Ureter (tissue), 1 donor: ENCODE results near the gene AACS. TPM values are rescaled to one million over a fixed set of nuclear protein-coding genes. Genes with fewer than 3 reads are reported as not detected.
"Not testable (repeated sequence)": the region's sequence is repeated elsewhere in the genome, so short reads cannot be mapped to it uniquely, and the experiment has no call there.

Experiments used
- DNase-seq: peaks from one replicate; pipeline ENCODE4 v3.0.0-alpha.2; 2020; ENCODE audit warnings: low spot score
- total RNA-seq: library from RNA; stranded (reverse); gene quantifications from one replicate; pipeline ENCODE4 v1.2.4, GENCODE V29; 2023
- donor health status: DM: yes; HTN: yes; CAD: no.

AACS gene
- total RNA-seq, 1 donor from 2014 or later, result 31.4 TPM

DNA sequence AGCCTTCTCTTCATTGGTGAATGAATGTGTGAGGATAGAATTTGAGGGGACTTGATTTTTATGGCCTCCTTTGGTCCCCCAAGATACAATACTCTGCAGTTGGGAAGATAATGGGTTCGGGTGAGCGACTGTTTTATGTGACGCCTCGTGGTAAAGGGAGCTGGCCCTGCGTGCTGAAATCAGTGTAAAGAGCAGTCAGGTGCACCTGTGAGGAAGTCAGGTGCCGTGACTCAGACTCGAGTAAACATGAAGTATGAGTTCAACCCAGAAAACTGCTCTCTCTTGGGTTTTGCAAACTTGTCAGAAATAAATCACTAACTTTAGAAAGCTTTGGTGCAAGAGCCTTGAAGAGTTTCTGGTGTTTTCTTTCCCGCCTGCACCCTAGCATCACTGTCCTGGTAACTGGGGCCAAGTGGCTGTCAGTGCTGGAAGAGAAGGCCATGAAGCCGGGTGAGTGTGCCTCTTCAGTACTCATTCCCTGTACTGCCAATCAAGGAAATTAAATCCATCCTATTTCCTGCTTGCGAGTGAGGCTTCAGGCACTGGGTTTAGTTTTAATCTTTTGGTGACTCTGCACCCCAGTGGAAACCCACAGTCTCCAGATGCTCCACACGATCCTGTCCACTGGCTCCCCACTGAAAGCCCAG is 59.2 kb downstream of the AACS start:
- DNase-seq, result no peak

DNA sequence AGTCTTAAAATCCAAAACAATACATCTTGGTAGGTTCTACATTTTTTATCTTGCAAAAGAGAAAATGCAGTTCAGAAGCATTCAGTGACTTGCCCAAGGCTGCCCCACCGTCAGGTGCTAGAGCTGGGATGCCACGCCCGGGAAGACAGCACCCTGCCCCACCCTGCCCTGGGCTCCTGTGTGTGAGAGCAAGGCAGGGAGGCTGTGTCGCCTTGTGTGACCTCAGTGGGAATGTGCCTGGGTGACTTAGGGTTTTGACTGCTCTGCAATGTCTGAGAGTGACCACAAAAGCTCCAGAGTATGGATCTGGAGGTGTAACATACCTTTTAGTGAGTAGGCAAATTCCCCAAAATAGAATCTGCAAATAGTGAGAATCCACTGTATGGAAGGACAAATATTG is 60.0 kb downstream of the AACS start:
- no peak for DNase-seq

DNA sequence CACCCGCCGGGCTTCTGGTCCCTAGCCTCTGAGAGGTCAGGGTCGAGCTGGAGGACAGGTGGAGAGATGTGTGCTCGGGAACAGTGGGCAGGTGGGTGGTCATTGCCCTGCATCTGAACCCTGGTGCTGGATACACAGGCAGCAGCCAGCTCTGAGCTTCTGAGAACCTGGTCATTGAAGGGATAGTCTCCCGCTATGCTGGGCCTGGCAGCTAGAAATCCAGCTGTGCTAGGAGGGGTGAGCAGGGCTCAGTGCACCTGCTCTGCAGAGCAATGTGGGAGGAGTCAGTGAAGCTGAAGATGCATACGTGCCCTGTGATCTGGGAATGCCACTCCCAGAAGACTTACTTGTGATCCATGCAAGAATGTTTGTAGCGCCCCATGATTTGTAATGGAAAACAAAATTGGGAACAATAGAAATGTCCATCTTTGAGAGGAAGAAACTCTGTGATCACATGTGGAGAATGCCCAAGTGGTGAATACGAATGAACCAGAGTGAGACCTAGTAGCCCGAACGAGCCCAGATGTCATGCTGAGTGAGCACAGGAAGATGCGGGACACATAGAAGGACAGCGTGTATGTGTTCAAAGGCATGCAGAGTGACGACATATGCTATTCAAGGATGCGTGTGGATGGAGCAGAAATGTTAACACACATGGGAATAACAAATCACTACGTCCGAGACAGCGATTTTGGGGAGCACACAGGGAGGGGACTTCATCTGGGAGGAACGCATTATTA is 63.4 kb downstream of the AACS start:
- no peak for DNase-seq

DNA sequence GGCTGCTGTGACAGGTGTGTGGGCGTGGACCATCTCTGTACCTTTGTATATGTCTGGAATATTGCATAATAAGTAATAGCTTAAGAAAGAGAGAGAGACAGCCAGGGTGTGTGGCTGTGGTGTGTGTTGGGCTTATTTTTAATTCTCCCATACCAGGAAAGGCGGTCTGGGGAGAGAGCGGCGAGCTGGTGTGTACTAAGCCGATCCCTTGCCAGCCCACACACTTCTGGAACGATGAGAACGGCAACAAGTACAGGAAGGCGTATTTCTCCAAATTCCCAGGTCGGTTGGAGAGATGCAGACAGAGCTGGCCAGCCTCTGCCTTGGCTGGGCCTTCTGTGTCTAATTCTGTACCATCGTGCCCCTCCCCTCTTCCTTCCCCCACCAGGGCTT is 63.9 kb downstream of the AACS start:
- no peak for DNase-seq

DNA sequence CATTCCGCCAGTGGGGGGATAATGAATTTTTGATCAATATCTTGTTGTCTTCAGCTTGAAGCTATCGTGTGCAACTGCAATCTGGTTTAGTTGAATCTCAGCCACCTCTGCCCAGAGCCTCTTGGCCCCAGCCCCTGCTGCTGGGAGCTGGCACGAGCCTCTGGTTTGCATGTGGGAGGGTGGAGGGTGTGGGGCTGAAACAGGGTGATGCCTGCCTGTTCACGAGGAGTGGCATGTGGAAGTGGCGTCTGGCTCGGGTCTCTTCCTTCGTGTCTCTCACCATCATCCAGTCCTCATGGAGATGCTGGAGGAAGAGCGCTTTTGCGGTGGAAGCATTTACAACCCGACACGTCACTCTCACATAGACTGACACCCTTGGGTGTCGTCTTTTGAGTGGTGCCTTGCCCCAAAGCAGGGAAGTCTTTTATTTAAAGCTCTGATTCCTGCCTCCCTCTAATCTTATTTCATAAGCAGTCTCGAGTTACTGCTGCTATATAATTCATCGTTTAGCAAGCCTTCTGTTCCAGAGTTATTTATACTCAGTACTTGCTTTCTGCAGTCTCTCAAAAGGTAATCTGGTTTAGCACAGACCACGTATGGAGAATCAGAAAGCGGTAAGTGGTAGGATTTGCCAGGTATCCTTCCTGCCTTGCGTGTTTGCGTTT is 64.5 kb downstream of the AACS start:
- no peak for DNase-seq

DNA sequence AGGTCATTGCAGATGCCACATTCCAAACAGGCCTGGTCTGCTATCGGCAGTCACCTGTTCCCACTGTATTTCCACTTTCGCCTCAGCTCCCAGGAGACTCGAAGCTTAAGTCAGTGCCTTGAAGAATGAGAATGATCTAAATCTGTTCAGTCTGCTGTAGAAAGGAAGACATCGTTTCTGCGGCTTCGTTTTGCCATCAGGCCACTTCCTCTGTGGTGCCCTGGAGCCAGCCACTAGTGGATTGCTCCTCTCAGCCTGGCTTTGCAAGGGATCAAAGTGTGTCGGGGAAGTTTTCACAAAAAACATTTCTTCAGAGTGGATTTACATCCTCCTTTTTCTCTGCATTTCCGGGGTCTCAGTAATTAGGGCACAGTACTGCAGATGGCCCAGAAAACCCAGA is 66.7 kb downstream of the AACS start:
- DNase-seq, result no peak

DNA sequence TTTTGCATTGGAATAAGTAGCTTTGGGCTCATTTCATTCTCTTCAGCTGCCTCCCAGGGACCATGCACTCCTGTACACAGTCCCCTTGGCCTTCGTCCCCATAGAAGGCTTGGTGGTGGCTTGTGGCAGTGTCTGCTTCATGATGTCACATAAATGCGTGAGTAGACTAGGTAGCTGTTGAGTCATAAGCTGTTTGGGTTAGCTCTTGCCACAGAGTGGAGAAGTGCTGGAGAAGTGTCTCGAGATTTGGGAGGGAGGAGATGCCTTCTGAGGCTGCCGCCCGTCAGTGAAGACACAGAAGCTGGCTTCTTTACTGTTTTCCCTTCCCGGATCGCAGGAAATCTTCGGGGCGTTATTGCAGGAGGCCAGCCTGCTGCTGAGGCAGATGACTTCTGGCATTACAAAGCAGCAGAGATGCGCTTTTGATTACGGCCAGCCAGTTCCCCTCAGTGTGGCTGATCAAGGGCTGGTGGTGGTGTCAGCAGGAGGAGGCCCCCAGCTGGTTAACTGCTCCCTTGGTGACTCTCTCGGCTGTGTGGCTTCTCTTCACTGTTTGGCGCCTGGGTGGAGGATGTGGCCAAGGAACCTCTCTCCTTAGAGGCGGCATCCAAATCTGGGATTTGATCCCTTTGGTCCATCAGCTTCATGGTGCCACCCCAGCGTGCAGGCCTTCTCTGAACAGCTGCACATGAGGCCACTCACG is 67.6 kb downstream of the AACS start:
- no peak for DNase-seq

DNA sequence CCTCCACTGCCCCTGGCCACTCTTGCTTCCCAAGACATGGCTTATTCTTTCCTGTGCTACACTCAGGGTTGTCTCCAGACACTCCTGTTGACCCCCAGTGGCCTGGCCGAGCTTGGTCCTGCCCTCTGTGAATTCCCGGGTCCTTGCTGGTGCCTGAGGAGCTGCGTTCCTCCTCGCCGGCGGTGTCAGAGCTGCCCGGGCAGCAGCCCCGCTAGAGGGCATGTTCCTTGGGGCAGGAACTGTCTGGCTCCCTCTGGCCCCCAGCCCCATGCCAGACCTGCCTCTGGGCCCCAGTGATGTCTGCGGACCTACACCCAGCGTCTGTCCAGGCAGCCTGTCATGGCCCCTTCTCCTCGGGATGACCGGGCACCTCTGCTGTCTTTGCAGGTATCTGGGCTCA is 68.4 kb downstream of the AACS start:
- no peak for DNase-seq

DNA sequence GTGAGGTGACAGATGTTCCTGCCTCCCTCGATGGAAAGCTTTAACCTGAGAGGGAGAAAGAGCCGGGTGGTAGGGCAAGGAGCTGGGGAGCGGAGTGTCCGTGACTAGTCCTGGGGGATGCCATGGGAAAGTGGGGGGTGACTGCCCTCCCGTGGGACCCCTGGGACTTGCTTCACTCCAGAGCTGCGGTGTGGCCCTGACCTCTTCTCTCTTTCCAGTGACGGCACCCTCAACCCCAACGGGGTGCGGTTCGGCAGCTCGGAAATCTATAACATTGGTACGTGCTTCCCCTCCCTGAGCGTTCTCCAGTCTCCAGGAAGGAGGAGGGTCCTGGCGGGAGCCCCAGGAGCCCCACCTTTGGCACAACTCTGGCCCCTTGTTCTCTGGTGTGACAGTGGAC is 69.3 kb downstream of the AACS start:
- no peak for DNase-seq

DNA sequence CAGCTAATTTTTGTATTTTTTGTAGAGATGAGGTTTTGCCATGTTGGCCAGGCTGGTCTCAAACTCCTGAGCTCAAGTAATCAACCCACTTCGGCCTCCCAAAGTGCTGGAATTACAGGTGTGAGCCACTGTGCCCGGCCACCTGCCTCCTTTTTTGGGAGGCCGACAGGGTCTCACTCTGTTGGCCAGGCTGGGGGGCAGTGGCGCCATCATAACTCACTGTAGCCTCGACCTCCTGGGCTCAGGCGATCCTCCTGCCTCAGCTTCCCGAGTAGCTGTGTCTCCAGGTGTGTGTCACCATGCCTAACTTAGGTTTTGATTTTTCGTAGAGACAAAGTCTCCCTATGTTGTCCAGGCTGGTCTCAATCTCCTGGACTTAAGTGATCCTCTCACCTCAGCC is 70.7 kb downstream of the AACS start:
- no peak for DNase-seq

DNA sequence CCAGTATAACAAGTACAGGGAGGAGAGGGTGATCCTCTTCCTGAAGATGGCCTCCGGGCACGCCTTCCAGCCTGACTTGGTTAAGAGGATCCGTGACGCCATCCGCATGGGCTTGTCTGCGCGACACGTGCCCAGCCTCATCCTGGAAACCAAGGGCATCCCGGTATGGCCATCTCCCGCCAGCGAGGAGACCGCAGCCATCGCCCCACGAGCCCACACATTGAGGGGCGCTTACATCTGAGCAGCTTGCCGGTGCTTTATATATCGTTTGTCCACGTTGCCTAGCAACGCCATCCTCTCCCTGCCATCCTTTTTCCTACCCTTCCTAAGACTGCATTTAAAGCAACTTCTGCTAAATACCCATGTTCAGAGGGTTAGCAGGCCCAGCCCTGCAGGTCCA is 71.5 kb downstream of the AACS start:
- DNase-seq, result no peak

DNA sequence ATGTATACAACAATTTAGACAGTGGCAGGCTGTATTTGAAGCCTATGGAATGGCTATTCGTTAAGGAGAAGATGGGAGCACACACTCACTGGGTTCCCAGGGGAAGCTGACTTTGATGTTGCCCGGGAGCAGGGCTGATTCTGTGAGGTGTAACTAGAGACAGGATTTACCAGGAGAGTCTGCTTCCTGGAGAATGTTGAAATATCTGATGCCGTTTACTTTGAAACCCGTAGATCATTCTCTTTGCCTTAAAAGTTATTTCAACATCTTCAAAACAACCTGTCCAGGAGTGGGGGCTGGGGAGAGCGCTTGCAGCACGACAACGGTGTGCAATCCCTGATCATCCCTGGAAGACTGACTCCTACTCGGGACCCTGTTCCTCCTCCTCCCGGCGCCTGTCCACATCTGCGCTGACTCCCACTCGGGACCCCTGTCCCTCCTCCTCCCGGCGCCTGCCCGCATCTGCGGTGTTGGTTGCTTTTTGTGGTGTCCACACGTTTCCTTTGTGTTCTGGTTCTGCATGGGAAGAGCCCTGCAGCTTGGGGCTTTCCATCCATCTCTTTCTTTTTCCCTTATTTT is 72.6 kb downstream of the AACS start:
- DNase-seq, result no peak

DNA sequence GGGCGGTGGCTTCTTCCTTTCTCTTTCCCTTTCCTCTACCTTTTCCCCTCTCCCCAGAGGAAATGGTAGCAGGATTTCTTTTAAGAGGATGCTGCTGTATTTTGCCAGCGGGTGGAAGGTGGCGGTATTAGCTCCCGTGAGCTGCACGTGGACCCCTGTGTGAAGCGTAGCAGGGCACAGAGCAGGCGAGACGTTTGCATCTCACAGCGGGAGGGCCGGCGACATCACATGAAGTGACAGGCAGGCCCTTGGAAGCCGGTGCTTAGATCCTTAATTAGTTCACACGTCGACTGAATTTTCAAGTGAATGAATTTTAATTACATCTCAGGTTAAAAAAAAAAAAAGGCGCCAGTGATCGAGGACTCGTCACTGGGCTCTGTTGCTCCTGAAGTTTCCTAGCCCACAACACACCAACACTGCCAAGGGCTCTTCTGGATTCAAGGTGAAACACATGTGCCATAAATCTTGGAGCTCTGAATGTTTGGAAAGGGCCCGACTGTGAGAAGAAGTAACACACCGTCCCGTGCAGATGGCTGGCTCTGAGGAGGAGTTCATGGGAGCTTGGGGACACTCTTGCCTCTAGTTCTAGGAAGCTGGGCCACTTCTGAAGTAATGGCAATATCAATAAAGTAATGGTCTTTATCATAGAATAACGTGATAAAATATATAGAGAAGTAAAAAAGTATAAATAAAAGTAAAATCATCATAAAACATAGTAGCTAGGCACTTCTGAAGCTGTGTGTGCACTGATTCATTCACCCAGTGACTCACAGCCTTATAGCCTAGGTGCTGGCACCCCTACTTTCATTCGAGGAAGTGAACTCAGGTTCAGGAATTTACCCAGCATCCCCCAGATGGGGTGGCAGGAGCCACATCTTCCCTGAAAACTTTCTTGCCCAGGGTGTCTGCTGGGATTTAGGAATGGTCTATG is 75.3 kb downstream of the AACS start:
- DNase-seq, result no peak

DNA sequence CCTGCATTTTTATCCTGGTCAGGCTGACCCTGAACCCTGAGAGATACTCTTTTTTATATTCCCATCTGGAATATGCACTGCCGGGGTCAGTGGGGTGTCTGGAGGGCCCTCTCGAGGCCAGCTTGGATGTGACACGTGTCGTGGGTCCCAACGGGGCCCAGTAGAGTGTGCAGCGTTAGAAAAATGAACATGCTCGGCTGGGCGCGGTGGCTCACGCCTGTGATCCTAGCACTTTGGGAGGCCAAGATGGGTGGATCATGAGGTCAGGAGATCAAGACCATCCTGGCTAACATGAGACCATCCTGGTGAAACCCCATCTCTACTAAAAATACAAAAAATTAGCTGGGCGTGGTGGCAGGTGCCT is 76.0 kb downstream of the AACS start:
- DNase-seq, result not testable (repeated sequence)

DNA sequence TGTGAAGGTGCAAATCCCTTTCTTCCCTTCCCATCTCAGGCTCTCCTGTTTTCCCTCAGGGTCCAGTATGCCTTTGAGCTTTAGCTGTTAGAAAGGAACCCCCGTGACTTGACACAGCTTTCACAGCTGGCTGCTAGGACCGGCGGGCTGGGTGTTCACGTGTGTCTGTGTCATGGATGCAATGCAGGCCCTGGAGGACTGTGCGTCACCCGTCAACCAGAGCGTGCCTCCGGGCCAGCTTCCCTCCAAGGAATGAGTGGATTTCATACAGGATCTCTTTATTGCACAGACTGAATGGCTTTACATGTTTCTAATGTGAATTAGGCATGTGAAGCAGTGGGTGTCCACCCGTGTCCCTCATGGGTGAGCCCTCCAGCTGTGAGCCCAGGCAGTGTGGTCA is 77.4 kb downstream of the AACS start:
- no peak for DNase-seq

DNA sequence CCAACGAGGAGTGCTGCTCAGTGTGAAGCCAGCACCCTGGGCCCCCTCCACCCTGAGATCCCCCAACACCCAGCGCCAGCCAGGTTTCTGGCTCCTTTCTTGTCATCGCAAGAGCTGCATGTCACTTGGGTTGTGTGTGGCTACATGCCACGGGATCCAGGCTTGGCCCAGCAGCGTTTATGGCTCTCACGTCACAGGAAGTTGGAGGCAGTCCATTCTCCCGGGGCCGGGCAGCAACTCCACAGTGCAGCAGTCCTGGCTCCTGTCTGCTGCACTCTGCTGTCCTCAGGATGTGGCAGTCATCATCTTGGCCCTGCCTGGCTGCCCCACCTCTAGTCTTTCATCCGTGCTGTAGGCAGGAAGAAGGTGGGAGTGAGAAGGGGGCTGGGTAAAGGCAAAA is 78.3 kb downstream of the AACS start:
- DNase-seq, result no peak

DNA sequence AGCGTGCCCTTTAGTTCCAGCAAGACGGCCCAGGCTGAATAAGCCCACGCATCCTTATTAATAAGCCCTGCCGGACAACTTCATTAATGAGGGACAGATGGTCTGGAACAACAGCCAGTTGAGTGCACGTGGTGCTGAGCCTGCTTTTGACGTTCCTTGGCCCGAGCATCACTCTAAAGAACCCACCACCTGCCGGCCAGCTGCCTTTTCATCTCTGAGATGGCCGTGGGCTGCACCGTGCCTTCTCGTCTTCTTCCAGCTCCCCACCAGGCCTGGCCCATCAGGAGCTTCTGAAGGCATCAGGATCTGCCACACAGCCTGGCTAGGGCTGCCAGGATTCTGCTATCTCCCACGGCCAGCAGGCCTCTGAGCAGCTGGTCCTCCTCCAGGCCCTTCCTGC is 80.0 kb downstream of the AACS start:
- DNase-seq, result no peak

DNA sequence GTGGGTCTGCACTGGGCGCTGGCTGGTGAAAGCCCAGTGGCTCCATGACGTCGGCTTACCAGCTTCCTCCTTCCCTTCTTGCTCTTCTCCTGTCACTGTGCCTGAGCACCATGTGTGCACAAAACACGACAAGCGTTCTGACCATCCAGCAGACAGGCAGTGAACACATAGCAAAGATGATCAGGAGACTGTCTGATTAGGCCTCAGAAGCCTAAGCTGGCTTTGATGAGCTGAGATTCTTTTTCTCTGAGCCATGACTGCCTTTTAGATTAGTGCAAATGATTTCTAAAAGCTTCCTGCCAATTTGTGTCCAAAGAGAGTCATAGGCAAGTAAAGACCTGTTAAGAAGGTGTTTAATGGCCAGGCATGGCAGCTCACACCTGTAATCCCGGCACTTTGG is 83.1 kb downstream of the AACS start:
- DNase-seq, result no peak

DNA sequence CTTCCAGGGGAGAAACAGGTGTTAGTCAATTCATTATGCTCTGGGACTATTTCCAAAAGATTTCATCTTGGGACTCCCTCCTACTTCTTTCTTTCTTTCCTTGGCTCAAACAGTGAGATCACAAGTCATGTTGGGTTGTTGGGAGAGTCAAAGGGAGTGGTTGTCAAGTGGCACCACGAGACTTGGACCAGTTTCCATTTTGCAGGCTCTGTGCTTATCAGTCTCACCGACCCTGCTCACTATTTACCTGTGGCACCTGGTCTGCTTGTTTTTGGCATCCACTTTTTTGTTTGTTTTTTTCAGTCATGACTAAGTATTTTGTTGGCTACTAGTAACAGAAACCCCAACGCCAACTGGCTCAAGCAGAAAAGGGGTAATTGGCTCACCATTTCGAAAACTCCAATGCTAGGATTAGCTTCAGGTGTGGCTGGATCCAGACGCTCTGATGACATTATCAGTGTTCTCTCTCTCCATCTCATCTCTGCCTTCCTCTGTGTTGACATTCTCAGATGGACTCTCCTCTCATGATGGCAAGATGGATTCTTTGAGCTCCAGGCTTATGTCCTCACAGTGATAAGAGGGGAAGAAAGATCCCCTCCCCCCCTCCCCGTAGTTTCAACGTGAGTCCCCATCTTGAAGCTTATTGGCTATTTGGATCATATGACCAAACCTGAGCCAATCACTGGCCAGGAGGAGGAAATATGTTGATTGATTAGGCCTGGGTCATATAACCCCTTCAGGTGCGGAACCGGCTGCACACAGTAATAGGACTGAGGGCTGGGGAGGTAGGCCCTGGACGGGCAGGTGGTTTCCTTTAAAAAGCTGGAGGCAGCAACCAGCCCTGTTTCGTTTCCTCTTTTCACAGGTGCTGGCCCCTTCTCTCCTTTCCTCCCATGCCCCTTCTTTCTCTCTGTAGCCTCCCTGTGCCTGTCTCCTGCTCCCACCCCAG is 84.2 kb downstream of the AACS start:
- no peak for DNase-seq

DNA sequence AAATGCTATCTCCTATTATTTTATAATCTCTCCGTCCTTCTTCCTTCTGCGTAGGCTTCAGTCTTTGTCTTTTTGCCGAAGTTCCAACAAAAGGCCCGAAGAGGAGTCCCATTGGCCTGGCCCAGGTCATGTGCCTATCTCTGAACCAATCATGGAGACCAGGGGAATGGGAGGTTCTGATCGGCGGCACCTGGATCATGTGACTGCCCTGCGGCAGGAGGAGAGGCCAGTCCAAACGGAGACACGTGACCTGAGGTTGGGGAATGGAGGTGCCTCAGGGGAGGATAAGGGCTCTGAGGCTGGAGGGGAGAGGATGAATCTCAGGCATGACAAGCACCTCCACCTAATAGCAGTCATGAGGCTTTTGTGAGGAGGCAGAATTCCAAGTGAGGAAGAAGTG is 86.0 kb downstream of the AACS start:
- DNase-seq, result no peak
